HepG2 (cell line): ENCODE measurements around the gene PLCL1. TPM values are rescaled to one million over a fixed set of nuclear protein-coding genes. Genes with fewer than 3 reads are reported as not detected.

Experiments used
- ATAC-seq: fragments of 200-7000 bp; cut with Tn5 transposase; 3 replicates; pipeline ENCODE4 v1.9.1; 2020; ENCODE audit warnings: mild to moderate bottlenecking, moderate library complexity
- BruUV-seq: library from RNA; stranded (reverse); fragments of 400-500 nt; replicated peaks from 2 replicates; lab custom pipeline; 2021; lab: Mats Ljungman, UMichigan
- CTCF ChIA-PET: fragments of 300-600 bp; formaldehyde crosslinking; extraction: SDS; loops from one replicate; lab custom pipeline; 2021; ENCODE audit warnings: low total read pairs, inconsistent platforms, low intra/inter-chr PET ratio; lab: Yijun Ruan, JAX
- POLR2A ChIA-PET: fragments of 350-600 bp; sonication (Branson Sonifier 250); formaldehyde crosslinking; loops from one replicate; lab custom pipeline; 2020; ENCODE audit warnings: antibody characterized with exemption, inconsistent platforms; lab: Yijun Ruan, JAX
- DNase-seq: peaks from one replicate; pipeline ENCODE4 v3.0.0-alpha.2; 2015; ENCODE audit warnings: low spot score
- FAIRE-seq: peaks from 3 replicates; lab custom pipeline; 2011; peaks lifted over from hg19 to GRCh38; lab: Jason Lieb, UNC
- H2AFZ ChIP-seq: one replicate; pipeline ENCODE4 v1.6.1; 2011; ENCODE audit warnings: low read length, inconsistent platforms
- H3K27ac ChIP-seq: fragments of 300-600 bp; 3 replicates; pipeline ENCODE4 v1.8.0; 2011; ENCODE audit warnings: mixed run types, mild to moderate bottlenecking, mixed read lengths, low read length, inconsistent platforms; ENCODE audit not compliant: insufficient read depth; ENCODE audit errors: extremely low read length
- H3K27me3 ChIP-seq, 2 experiments: fragments of 200-600 bp in 1 of 2; 2 replicates in 1 of 2; 3 replicates in 1 of 2; pipeline versions ENCODE4 v1.6.0 to v1.8.0; 2011; ENCODE audit warnings: low read length in 2 of 2, mild to moderate bottlenecking in 2 of 2, moderate library complexity in 2 of 2, inconsistent platforms in 1 of 2; ENCODE audit not compliant: insufficient read depth in 2 of 2, control insufficient read depth in 1 of 2
- H3K36me3 ChIP-seq, 2 experiments: fragments of 200-600 bp in 1 of 2; replicated peaks in 1 of 2; 2 replicates in 1 of 2; 3 replicates in 1 of 2; pipeline versions ENCODE4 v1.5.1 to v1.8.0; 2011; ENCODE audit warnings: low read length in 2 of 2, inconsistent platforms in 1 of 2; ENCODE audit not compliant: insufficient read depth in 2 of 2, control insufficient read depth in 1 of 2
- H3K4me1 ChIP-seq: 2 replicates; pipeline ENCODE4 v1.5.1; 2012; ENCODE audit warnings: low read length, inconsistent platforms; ENCODE audit not compliant: insufficient read depth
- H3K4me2 ChIP-seq: 2 replicates; pipeline ENCODE4 v1.6.0; 2011; ENCODE audit warnings: low read depth, low read length, inconsistent platforms
- H3K4me3 ChIP-seq, 3 experiments: fragments of 200-600 bp in 1 of 3; sonication (generic), shearing (Covaris generic) in 1 of 3; replicated peaks in 1 of 3; 2 replicates each; pipeline ENCODE4 v1.5.1; 2011 to 2016; ENCODE audit warnings: low read length in 3 of 3, inconsistent platforms in 2 of 3, low read depth in 2 of 3, mild to moderate bottlenecking in 2 of 3, control low read depth in 1 of 3, mixed read lengths in 1 of 3; ENCODE audit not compliant: insufficient read depth in 1 of 3
- H3K79me2 ChIP-seq: one replicate; pipeline ENCODE4 v1.6.1; 2011; ENCODE audit warnings: low read length, inconsistent platforms; ENCODE audit not compliant: insufficient read depth
- H3K9ac ChIP-seq: 2 replicates; pipeline ENCODE4 v1.6.0; 2011; ENCODE audit warnings: mild to moderate bottlenecking, low read depth, low read length, inconsistent platforms; ENCODE audit not compliant: insufficient read depth
- H3K9me3 ChIP-seq: 2 replicates; pipeline ENCODE4 v1.5.1; 2012; ENCODE audit warnings: mild to moderate bottlenecking, low read length
- H4K20me1 ChIP-seq: 2 replicates; pipeline ENCODE4 v1.6.0; 2011; ENCODE audit warnings: inconsistent platforms, mild to moderate bottlenecking, low read length, moderate library complexity; ENCODE audit not compliant: insufficient read depth
- MEF2D ChIP-seq: sonication (generic); formaldehyde crosslinking; IDR thresholded peaks from 2 replicates; pipeline ENCODE4 v1.5.1; 2020; ENCODE audit warnings: mild to moderate bottlenecking, missing genetic modification reagents
- WGBS: methylation state at CpG from one replicate; pipeline ENCODE4 v1.1.6; 2017; ENCODE audit warnings: low lambda C conversion rate; 5-methylcytosine and 5-hydroxymethylcytosine counted together
- in situ Hi-C: cut with HindIII; loops from 2 replicates; pipeline ENCODE4 v1.10.0; 2017; ENCODE audit warnings: low pct_unique_long_range_greater_than_20kb; ENCODE audit not compliant: extremely low pct_ligation_motif_present
- intact Hi-C: fragments of 100-400 bp; cut with micrococcal nuclease; formaldehyde crosslinking; loops from one replicate; pipeline ENCODE4 v1.10.0; 2022; ENCODE audit not compliant: unreplicated experiment
- polyA plus RNA-seq, 8 experiments: library from polyadenylated mRNA; depleted of rRNA in 3 of 8; stranded (reverse) in 7 of 8; unstranded in 1 of 8; fragments of >200 nt; fragmentation: Illumina TruSeq in 4 of 8; extraction: Trizol in 4 of 8; gene quantifications; 2 replicates each; pipeline versions ENCODE4 v1.2.1 to v1.2.3, GENCODE V29; 2011 to 2016; ENCODE audit warnings: low read depth in 4 of 8, missing spikeins in 1 of 8, mixed read lengths in 1 of 8; ENCODE audit not compliant: insufficient read depth in 1 of 8
- total RNA-seq, 5 experiments: library from RNA; depleted of rRNA; stranded (reverse); fragments of >200 nt; fragmentation: Illumina TruSeq; extraction: Trizol; gene quantifications; 2 replicates each; pipeline ENCODE4 v1.2.3, GENCODE V29; 2016; ENCODE audit warnings: low read depth in 1 of 5
- TF ChIP-seq, protein P1 (sequence below): sonication (generic); formaldehyde crosslinking; IDR thresholded peaks from 2 replicates; pipeline ENCODE4 v1.8.0; 2022; ENCODE audit warnings: mild to moderate bottlenecking, missing genetic modification reagents, borderline replicate concordance
- TF ChIP-seq, protein P2 (sequence below): IDR thresholded peaks from 2 replicates; pipeline ENCODE4 v1.6.1; 2012; ENCODE audit warnings: low read length, improper control_type of control experiment
- TF ChIP-seq, protein P3 (sequence below): sonication (generic); formaldehyde crosslinking; IDR thresholded peaks from 2 replicates; pipeline ENCODE4 v1.5.1; 2020; ENCODE audit warnings: mild to moderate bottlenecking, missing genetic modification reagents, moderate library complexity

PLCL1 gene
- total and polyA plus RNA-seq, 2 of the 13 experiments (the other 11 are each of a cell fraction or from before 2014, with no cell fraction given): not detected

GRCh38 chr2:197779261-197779660 is 25.1 kb upstream of the PLCL1 start (continued):
- TF ChIP-seq, protein P1, sequence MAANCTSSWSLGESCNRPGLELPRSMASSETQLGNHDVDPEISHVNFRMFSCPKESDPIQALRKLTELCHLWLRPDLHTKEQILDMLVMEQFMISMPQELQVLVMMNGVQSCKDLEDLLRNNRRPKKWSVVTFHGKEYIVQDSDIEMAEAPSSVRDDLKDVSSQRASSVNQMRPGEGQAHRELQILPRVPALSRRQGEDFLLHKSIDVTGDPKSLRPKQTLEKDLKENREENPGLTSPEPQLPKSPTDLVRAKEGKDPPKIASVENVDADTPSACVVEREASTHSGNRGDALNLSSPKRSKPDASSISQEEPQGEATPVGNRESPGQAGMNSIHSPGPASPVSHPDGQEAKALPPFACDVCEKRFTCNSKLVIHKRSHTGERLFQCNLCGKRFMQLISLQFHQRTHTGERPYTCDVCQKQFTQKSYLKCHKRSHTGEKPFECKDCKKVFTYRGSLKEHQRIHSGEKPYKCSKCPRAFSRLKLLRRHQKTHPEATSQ (CRISPR knock-in tag): no peak
- TF ChIP-seq MEF2D (CRISPR knock-in tag): no peak

- FAIRE-seq: no peak
- H3K79me2 ChIP-seq: no peaks in the 10 kb centered on the region
- TF ChIP-seq, protein P2, sequence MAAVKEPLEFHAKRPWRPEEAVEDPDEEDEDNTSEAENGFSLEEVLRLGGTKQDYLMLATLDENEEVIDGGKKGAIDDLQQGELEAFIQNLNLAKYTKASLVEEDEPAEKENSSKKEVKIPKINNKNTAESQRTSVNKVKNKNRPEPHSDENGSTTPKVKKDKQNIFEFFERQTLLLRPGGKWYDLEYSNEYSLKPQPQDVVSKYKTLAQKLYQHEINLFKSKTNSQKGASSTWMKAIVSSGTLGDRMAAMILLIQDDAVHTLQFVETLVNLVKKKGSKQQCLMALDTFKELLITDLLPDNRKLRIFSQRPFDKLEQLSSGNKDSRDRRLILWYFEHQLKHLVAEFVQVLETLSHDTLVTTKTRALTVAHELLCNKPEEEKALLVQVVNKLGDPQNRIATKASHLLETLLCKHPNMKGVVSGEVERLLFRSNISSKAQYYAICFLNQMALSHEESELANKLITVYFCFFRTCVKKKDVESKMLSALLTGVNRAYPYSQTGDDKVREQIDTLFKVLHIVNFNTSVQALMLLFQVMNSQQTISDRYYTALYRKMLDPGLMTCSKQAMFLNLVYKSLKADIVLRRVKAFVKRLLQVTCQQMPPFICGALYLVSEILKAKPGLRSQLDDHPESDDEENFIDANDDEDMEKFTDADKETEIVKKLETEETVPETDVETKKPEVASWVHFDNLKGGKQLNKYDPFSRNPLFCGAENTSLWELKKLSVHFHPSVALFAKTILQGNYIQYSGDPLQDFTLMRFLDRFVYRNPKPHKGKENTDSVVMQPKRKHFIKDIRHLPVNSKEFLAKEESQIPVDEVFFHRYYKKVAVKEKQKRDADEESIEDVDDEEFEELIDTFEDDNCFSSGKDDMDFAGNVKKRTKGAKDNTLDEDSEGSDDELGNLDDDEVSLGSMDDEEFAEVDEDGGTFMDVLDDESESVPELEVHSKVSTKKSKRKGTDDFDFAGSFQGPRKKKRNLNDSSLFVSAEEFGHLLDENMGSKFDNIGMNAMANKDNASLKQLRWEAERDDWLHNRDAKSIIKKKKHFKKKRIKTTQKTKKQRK: no peak
- TF ChIP-seq, protein P3, sequence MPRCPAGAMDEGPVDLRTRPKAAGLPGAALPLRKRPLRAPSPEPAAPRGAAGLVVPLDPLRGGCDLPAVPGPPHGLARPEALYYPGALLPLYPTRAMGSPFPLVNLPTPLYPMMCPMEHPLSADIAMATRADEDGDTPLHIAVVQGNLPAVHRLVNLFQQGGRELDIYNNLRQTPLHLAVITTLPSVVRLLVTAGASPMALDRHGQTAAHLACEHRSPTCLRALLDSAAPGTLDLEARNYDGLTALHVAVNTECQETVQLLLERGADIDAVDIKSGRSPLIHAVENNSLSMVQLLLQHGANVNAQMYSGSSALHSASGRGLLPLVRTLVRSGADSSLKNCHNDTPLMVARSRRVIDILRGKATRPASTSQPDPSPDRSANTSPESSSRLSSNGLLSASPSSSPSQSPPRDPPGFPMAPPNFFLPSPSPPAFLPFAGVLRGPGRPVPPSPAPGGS (CRISPR knock-in tag): no peak
- TF ChIP-seq, all 625 proteins: peak for 0
- ChIA-PET CTCF (no interaction called here), POLR2A (no interaction called here)
- H3K4me2 ChIP-seq: no peak overlapping the region
- H3K36me3 ChIP-seq: no peaks in the 10 kb centered on the region
- no peak overlapping the region for H3K4me3 ChIP-seq
- H3K4me1 ChIP-seq: no peaks in the 10 kb centered on the region
- no peaks in the 10 kb centered on the region for H3K27me3 ChIP-seq
- H3K9ac ChIP-seq: no peak overlapping the region
- no peak overlapping the region for H3K27ac ChIP-seq
- ATAC-seq: no peak
- H3K9me3 ChIP-seq: no peaks in the 10 kb centered on the region
- H4K20me1 ChIP-seq: no peaks in the 10 kb centered on the region
- intact Hi-C loops: no loop called here
- 3% methylated on average over 1 of the region's 1 CpG for WGBS
- no peak overlapping the region for H2AFZ ChIP-seq
- no TSS peak for BruUV-seq
- no peak for DNase-seq
- in situ Hi-C loops: no loop called here
Measured at GRCh38 chr2:197782126-197782525, 22.3 kb upstream of the PLCL1 start.
